ENCODE data around the gene UTY. TPM values are rescaled to one million over a fixed set of nuclear protein-coding genes. Genes with fewer than 3 reads are reported as not detected.

Gene UTY
- total and polyA plus RNA-seq, 2 donors (not counting 3 experiments of a cell fraction or from before 2014, with no cell fraction given) = 4.8 to 17.9 TPM

GRCh38 chrY:13520474-13520873 is 40.6 kb upstream of the UTY start:
- Histone ChIP-seq H3K4me2 (ENCODE audit: insufficient read depth, low read length) (no peak overlapping the region), H3K4me1 (ENCODE audit: control insufficient read depth, extremely low read depth, insufficient read depth, low read length) (no peaks in the 10 kb centered on the region), H3K36me3 (ENCODE audit: control insufficient read depth in 2 of 2, extremely low read depth in 1 of 2, insufficient read depth in 2 of 2, low read length in 2 of 2) (no peaks in the 10 kb centered on the region), H3K4me3 (replicated peaks in 1 of 3; ENCODE audit: insufficient read depth in 1 of 3, low read depth in 1 of 3, low read length in 3 of 3) (no peak overlapping the region), H4K20me1 (replicated peaks; ENCODE audit: control insufficient read depth, extremely low read depth, insufficient read depth, low read length) (no peaks in the 10 kb centered on the region), H2AFZ (ENCODE audit: low read depth, low read length) (no peak overlapping the region), H3K9me1 (replicated peaks; ENCODE audit: control insufficient read depth, extremely low read depth, insufficient read depth, low read length) (no peaks in the 10 kb centered on the region), H3K9me3 (replicated peaks; ENCODE audit: control insufficient read depth, insufficient read depth, low read length) (no peaks in the 10 kb centered on the region), H3K27ac (ENCODE audit: insufficient read depth, low read depth, low read length) (no peak overlapping the region), H3K9ac (replicated peaks; ENCODE audit: extremely low read depth, insufficient read depth, low read length) (no peak overlapping the region), H3K27me3 (ENCODE audit: control insufficient read depth in 2 of 2, insufficient read depth in 2 of 2, low read length in 2 of 2) (no peaks in the 10 kb centered on the region), H3K79me2 (ENCODE audit: control insufficient read depth, insufficient read depth, low read length) (no peaks in the 10 kb centered on the region)
- intact Hi-C loops (cut with micrococcal nuclease) = no loop called here
- FAIRE-seq = no peak
- ChIA-PET POLR2A (no interaction called here), CTCF (no interaction called here)
- no peak for DNase-seq (ENCODE audit: low read depth, low spot score)
- dilution Hi-C loops (cut with MboI; ENCODE audit: extremely low pct_ligation_motif_present, low sequenced_read_pairs) = no loop called here
- TF ChIP-seq MYC (IDR thresholded peaks at IDR 0.05; ENCODE audit: low read depth, low read length) (no peak), JUN (IDR thresholded peaks at IDR 0.05; ENCODE audit: borderline replicate concordance, insufficient read depth, insufficient read length, low read depth) (no peak), FOS (IDR thresholded peaks at IDR 0.05; ENCODE audit: borderline replicate concordance, insufficient read depth, low read length) (no peak), EZH2 (IDR thresholded peaks at IDR 0.05; ENCODE audit: borderline replicate concordance, low read depth, low read length, severe bottlenecking) (no peak), POLR2AphosphoS5 (IDR thresholded peaks at IDR 0.05; ENCODE audit: insufficient read depth, low read depth, low read length) (no peak), GATA2 (IDR thresholded peaks at IDR 0.05; ENCODE audit: insufficient read depth, insufficient read length, low read depth, low read length) (no peak), POLR2A (IDR thresholded peaks at IDR 0.05; ENCODE audit: low read depth, low read length) (no peak)
- TF ChIP-seq, protein P1, sequence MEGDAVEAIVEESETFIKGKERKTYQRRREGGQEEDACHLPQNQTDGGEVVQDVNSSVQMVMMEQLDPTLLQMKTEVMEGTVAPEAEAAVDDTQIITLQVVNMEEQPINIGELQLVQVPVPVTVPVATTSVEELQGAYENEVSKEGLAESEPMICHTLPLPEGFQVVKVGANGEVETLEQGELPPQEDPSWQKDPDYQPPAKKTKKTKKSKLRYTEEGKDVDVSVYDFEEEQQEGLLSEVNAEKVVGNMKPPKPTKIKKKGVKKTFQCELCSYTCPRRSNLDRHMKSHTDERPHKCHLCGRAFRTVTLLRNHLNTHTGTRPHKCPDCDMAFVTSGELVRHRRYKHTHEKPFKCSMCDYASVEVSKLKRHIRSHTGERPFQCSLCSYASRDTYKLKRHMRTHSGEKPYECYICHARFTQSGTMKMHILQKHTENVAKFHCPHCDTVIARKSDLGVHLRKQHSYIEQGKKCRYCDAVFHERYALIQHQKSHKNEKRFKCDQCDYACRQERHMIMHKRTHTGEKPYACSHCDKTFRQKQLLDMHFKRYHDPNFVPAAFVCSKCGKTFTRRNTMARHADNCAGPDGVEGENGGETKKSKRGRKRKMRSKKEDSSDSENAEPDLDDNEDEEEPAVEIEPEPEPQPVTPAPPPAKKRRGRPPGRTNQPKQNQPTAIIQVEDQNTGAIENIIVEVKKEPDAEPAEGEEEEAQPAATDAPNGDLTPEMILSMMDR (IDR thresholded peaks at IDR 0.05; ENCODE audit: extremely low read depth in 1 of 2, insufficient read depth in 1 of 2, low read depth in 1 of 2, low read length in 2 of 2) = no peak
- TF ChIP-seq, protein P2, sequence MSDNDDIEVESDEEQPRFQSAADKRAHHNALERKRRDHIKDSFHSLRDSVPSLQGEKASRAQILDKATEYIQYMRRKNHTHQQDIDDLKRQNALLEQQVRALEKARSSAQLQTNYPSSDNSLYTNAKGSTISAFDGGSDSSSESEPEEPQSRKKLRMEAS (IDR thresholded peaks at IDR 0.05; ENCODE audit: insufficient read depth, insufficient read length) = no peak
- no TSS peak for BruUV-seq (replicated peaks)
